ENCODE measurements around the gene MPRIP.
"Not testable (repeated sequence)": the region's sequence is repeated elsewhere in the genome, so short reads cannot be mapped to it uniquely, and the experiment has no call there.

DNA sequence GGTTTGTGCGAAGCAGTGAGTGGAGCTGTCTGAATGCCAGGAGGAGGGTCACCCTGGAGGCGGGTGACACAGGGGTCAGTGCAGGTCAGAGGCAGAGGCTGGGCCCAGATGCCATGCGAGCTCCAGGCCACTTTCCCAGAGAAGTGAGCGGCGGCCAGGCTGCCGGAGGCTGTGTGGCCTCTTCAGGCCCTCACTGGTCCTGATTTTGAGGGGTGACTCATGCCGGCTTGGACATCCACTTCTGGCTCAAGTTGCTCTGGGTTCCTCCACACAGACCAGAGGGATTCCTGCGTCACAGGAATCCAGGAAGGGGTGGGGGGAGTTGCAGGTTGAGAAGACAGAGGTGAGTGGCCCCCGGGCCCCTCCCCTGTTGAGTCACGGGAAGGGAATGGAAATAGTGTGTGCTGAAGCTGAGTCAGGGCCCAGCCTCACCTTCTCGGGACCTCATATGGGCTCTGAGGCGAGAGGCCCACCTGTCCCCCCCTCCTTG lies 31.7 kb upstream of the MPRIP start:
- TF ChIP-seq, protein P1, sequence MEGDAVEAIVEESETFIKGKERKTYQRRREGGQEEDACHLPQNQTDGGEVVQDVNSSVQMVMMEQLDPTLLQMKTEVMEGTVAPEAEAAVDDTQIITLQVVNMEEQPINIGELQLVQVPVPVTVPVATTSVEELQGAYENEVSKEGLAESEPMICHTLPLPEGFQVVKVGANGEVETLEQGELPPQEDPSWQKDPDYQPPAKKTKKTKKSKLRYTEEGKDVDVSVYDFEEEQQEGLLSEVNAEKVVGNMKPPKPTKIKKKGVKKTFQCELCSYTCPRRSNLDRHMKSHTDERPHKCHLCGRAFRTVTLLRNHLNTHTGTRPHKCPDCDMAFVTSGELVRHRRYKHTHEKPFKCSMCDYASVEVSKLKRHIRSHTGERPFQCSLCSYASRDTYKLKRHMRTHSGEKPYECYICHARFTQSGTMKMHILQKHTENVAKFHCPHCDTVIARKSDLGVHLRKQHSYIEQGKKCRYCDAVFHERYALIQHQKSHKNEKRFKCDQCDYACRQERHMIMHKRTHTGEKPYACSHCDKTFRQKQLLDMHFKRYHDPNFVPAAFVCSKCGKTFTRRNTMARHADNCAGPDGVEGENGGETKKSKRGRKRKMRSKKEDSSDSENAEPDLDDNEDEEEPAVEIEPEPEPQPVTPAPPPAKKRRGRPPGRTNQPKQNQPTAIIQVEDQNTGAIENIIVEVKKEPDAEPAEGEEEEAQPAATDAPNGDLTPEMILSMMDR (IDR thresholded peaks at IDR 0.05; ENCODE audit: poor library complexity, severe bottlenecking): not testable (repeated sequence)
- not testable (repeated sequence) for TF ChIP-seq EP300 (conservative IDR thresholded peaks at IDR 0.05; ENCODE audit: poor library complexity, severe bottlenecking)
